ENCODE measurements around the gene KCNIP1. TPM values are rescaled to one million over a fixed set of nuclear protein-coding genes. Genes with fewer than 3 reads are reported as not detected.

Gene KCNIP1
- total RNA-seq, 4 donors from 2014 or later: not detected

DNA sequence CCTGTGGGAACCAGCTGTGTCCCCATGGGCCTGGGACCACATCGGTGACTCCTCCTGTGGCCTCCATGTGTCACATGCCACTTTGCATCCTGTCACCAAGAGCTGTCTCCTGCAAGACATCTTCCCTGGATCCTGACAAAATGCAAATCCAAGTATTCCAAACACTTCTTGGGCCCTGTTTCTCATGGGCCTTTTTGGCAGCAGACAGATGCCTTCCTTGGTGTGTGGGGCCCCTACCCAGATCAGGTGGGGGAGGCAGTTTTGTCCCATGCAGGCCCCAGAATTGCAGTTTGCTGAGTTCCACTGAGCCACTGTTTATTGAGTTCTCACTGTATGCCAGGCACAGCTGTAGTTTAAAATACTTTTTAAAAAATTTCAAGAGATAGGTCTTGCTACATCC lies 217.2 kb downstream of the KCNIP1 start:
- H3K4me1 ChIP-seq: no peaks in the 10 kb centered on the region
- H3K27me3 ChIP-seq: no peaks in the 10 kb centered on the region
- H3K27ac ChIP-seq: no peak overlapping the region
- TF ChIP-seq, protein P1, sequence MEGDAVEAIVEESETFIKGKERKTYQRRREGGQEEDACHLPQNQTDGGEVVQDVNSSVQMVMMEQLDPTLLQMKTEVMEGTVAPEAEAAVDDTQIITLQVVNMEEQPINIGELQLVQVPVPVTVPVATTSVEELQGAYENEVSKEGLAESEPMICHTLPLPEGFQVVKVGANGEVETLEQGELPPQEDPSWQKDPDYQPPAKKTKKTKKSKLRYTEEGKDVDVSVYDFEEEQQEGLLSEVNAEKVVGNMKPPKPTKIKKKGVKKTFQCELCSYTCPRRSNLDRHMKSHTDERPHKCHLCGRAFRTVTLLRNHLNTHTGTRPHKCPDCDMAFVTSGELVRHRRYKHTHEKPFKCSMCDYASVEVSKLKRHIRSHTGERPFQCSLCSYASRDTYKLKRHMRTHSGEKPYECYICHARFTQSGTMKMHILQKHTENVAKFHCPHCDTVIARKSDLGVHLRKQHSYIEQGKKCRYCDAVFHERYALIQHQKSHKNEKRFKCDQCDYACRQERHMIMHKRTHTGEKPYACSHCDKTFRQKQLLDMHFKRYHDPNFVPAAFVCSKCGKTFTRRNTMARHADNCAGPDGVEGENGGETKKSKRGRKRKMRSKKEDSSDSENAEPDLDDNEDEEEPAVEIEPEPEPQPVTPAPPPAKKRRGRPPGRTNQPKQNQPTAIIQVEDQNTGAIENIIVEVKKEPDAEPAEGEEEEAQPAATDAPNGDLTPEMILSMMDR (IDR thresholded peaks at IDR 0.05): no peak
- TF ChIP-seq POLR2A (IDR thresholded peaks at IDR 0.05): no peak
- no peak overlapping the region for H3K4me3 ChIP-seq
- H3K9me3 ChIP-seq: no peaks in the 10 kb centered on the region
- DNase-seq: no peak
- H3K36me3 ChIP-seq: no peaks in the 10 kb centered on the region

DNA sequence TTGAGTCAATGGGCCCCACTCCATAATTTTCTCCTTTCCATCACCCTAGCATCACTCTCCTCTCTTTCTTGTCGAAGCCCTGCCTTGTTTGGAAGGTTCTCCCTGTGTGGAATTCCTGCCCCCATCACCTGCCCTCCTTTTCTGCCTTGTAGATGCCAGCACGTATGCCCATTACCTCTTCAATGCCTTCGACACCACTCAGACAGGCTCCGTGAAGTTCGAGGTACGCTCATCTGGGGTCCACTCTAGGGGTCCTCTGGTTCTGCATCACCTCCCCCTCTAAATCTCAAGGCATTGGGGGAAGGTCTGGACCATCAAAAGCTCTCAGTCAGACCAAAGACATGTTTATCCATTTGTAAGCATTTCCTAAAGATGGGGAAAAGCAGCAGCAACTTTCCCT lies 217.9 kb downstream of the KCNIP1 start:
- Histone ChIP-seq H3K9me3 (no peaks in the 10 kb centered on the region), H3K27ac (no peak overlapping the region), H3K27me3 (no peaks in the 10 kb centered on the region), H3K4me1 (no peaks in the 10 kb centered on the region), H3K36me3 (no peaks in the 10 kb centered on the region), H3K4me3 (no peak overlapping the region)
- no peak for TF ChIP-seq POLR2A (IDR thresholded peaks at IDR 0.05)
- TF ChIP-seq, protein P1 (IDR thresholded peaks at IDR 0.05): no peak
- no peak for DNase-seq

DNA sequence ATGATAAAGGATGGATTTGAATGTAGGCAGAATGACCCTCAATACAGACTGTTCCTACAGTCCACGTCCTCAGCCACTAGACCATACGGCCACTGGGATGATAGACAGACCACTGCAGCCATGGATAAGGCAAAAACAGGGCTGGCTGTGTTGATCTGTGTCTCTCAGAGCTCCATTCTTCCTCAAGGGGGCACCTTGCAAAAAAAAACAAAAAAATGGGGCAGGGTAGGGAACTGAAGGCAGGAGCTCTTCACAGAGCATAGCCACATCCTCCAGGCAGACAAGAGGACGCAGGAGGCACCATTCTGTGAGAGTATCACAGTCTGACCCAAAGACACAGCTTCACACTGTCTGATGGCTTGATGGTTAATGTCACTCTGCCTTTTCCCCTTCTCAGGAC lies 218.5 kb downstream of the KCNIP1 start:
- TF ChIP-seq, protein P1 (IDR thresholded peaks at IDR 0.05): no peak
- TF ChIP-seq POLR2A (IDR thresholded peaks at IDR 0.05): no peak
- Histone ChIP-seq H3K36me3 (no peaks in the 10 kb centered on the region), H3K27ac (no peak overlapping the region), H3K4me3 (no peak overlapping the region), H3K4me1 (no peaks in the 10 kb centered on the region), H3K9me3 (no peaks in the 10 kb centered on the region), H3K27me3 (no peaks in the 10 kb centered on the region)
- DNase-seq: no peak

DNA sequence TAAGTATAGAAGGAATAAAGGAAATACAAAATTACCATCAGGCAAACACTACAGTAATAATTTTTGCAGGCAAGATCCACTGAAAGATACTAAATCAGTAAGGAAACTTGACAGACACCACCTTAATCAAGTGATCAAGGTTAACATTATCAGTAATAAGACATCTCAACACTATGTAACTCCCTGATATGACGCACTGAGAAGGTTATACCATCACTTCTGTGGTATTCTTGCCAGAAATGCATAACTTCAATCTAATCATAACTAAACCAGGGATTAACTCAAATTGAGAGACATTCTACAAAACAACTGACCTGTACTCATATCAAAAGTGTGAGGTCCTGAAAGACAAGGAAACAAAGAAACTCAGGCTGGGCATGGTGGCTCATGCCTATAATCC lies 227.2 kb downstream of the KCNIP1 start:
- TF ChIP-seq, protein P1 (IDR thresholded peaks at IDR 0.05): no peak
- no peak for TF ChIP-seq POLR2A (IDR thresholded peaks at IDR 0.05)
- no peak overlapping the region for H3K27ac ChIP-seq

DNA sequence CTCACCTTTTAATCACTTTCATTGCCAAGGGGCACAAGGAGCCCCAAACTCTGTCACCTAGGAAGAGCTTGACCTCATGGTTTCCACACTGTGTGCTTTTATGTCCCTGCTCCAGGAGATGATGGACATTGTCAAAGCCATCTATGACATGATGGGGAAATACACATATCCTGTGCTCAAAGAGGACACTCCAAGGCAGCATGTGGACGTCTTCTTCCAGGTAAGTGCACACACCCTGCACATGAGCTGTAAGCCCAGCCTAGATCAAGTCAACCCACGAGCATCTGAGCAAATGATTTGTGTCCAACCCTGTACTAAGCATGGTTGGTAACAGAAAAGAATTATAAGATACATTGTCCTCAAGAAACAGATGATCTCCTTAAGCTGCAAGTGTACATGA lies 228.9 kb downstream of the KCNIP1 start:
- Histone ChIP-seq H3K4me3 (no peak overlapping the region), H3K9me3 (peaks cover 0 to 2% (median 0%) of the 10 kb centered on the region in 4 donors), H3K27me3 (no peaks in the 10 kb centered on the region), H3K27ac (no peak overlapping the region), H3K36me3 (no peaks in the 10 kb centered on the region), H3K4me1 (no peaks in the 10 kb centered on the region)
- TF ChIP-seq, protein P1 (IDR thresholded peaks at IDR 0.05): no peak
- no peak for TF ChIP-seq POLR2A (IDR thresholded peaks at IDR 0.05)
- DNase-seq: no peak

More for the DNA sequence above, 227.2 kb downstream of the KCNIP1 start:
- Histone ChIP-seq H3K9me3 (peaks cover 0 to 2% (median 0%) of the 10 kb centered on the region in 4 donors), H3K36me3 (no peaks in the 10 kb centered on the region), H3K4me1 (no peaks in the 10 kb centered on the region), H3K27me3 (no peaks in the 10 kb centered on the region), H3K4me3 (no peak overlapping the region)
- no peak for DNase-seq

DNA sequence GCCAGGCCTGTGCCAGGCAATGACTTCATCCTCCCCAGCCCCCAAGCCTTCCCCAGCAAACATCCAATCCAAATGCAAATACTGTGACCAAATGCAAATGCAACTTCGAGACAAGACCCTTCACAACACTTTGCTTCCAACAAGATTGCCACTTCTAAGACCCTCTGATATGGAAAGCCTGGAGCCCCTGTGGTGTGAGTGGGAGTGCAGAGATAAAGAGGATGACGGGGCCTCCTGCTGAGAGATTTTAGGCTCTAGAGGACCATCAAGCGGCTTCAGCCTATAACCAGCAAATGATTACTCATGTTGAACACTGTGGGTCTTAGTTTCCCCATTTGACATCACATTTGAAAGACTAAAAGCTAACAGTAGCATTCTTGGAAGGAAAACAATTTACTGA lies 233.1 kb downstream of the KCNIP1 start:
- TF ChIP-seq, protein P1 (IDR thresholded peaks at IDR 0.05): no peak
- TF ChIP-seq POLR2A (IDR thresholded peaks at IDR 0.05): no peak
- H3K27ac ChIP-seq: no peak overlapping the region
- no peaks in the 10 kb centered on the region for H3K27me3 ChIP-seq

More for the DNA sequence above, 233.1 kb downstream of the KCNIP1 start:
- Histone ChIP-seq H3K9me3 (peaks cover 0 to 2% (median 0%) of the 10 kb centered on the region in 4 donors), H3K36me3 (no peaks in the 10 kb centered on the region), H3K4me3 (no peak overlapping the region), H3K4me1 (no peaks in the 10 kb centered on the region)
- no peak for DNase-seq
